ENCODE measurements around the gene TUBB. TPM values are rescaled to one million over a fixed set of nuclear protein-coding genes. Genes with fewer than 3 reads are reported as not detected.
A peak's percentile ranks its signal among the peaks of the same experiment; 100 is the strongest.
"Not testable (repeated sequence)": the region's sequence is repeated elsewhere in the genome, so short reads cannot be mapped to it uniquely, and the experiment has no call there.

The TUBB gene
- total RNA-seq, 1 donor from 2014 or later = 187 TPM

GRCh38 chr6:30752157-30752927, 32.2 kb downstream of the TUBB start:
- peak overlapping the region; percentile 94 for H3K27ac ChIP-seq (replicated peaks)
- H3K9me3 ChIP-seq (replicated peaks) = no peaks in the 10 kb centered on the region
- H3K36me3 ChIP-seq = no peaks in the 10 kb centered on the region
- peak; percentile 91 for DNase-seq
- peaks cover 50% of the 10 kb centered on the region for H3K4me1 ChIP-seq
- no peak for TF ChIP-seq CTCF (IDR thresholded peaks at IDR 0.05; ENCODE audit: borderline replicate concordance)
- H3K27me3 ChIP-seq (ENCODE audit: low read depth) = no peaks in the 10 kb centered on the region
- no peak overlapping the region for H3K4me3 ChIP-seq
- intact Hi-C loops (cut with micrococcal nuclease) = no loop called here

DNA sequence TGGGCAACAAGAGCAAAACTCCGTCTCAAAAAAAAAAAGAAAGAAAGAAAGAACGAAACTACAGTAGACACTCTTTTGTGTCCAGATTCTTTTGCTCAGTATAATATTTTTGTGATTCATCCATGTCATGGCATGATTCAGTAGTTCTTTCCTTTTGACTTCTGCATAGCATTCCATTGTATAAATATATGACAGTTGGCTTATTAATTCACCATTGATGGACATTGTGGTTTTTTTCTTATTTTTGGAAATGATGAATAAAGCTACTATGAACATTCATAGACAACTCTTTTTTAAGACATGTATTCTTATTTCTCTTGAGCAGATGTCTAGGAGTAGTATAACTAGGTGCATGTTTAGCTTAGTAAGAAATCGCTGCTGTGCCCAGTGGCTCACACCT, 34.5 kb downstream of the TUBB start:
- H3K27ac ChIP-seq (replicated peaks) = peak overlapping the region; percentile 94
- H3K4me1 ChIP-seq = peaks cover 55% of the 10 kb centered on the region
- TF ChIP-seq CTCF (IDR thresholded peaks at IDR 0.05; ENCODE audit: borderline replicate concordance) = no peak
- H3K9me3 ChIP-seq (replicated peaks) = no peaks in the 10 kb centered on the region
- no peak for DNase-seq
- H3K27me3 ChIP-seq (ENCODE audit: low read depth) = no peaks in the 10 kb centered on the region
- intact Hi-C loops (cut with micrococcal nuclease) = no loop called here
- H3K36me3 ChIP-seq = no peaks in the 10 kb centered on the region
- no peak overlapping the region for H3K4me3 ChIP-seq

- intact Hi-C loops (cut with micrococcal nuclease); DNase-seq; H3K9me3 ChIP-seq (replicated peaks); H3K4me3 ChIP-seq; H3K36me3 ChIP-seq; H3K27me3 ChIP-seq (ENCODE audit: low read depth): not testable (repeated sequence)
- Histone ChIP-seq H3K4me1 (peaks cover 57% of the 10 kb centered on the region), H3K27ac (replicated peaks) (peak overlapping the region; percentile 67)
These were observed 36.4 kb downstream of the TUBB start for GRCh38 chr6:30756405-30757003.

- Histone ChIP-seq H3K36me3 (no peaks in the 10 kb centered on the region), H3K27me3 (ENCODE audit: low read depth) (no peaks in the 10 kb centered on the region), H3K27ac (replicated peaks) (peak overlapping the region; percentile 67), H3K4me1 (peaks cover 48% of the 10 kb centered on the region), H3K4me3 (no peak overlapping the region), H3K9me3 (replicated peaks) (no peaks in the 10 kb centered on the region)
- intact Hi-C loops (cut with micrococcal nuclease) = no loop called here
- no peak for TF ChIP-seq CTCF (IDR thresholded peaks at IDR 0.05; ENCODE audit: borderline replicate concordance)
- DNase-seq = peak; percentile 53
These were observed 37.2 kb downstream of the TUBB start for GRCh38 chr6:30757261-30757904.

- intact Hi-C loops (cut with micrococcal nuclease) = no loop called here
- no peak overlapping the region for H3K4me3 ChIP-seq
- H3K27ac ChIP-seq (replicated peaks) = peak overlapping the region; percentile 67
- DNase-seq = no peak
- no peaks in the 10 kb centered on the region for H3K36me3 ChIP-seq
- no peaks in the 10 kb centered on the region for H3K9me3 ChIP-seq (replicated peaks)
- H3K4me1 ChIP-seq = peaks cover 49% of the 10 kb centered on the region
- TF ChIP-seq CTCF (IDR thresholded peaks at IDR 0.05; ENCODE audit: borderline replicate concordance) = no peak
- H3K27me3 ChIP-seq (ENCODE audit: low read depth) = no peaks in the 10 kb centered on the region
These were observed 39.6 kb downstream of the TUBB start for GRCh38 chr6:30759575-30760239.
